GM04503 (cell line): ENCODE results near the gene ZNF385C.
"Not testable (repeated sequence)": the region's sequence is repeated elsewhere in the genome, so short reads cannot be mapped to it uniquely, and the experiment has no call there.

Experiments used
- DNase-seq: peaks from one replicate; pipeline ENCODE4 v3.0.0-alpha.2; 2012; ENCODE audit warnings: low read depth

ZNF385C gene

DNA sequence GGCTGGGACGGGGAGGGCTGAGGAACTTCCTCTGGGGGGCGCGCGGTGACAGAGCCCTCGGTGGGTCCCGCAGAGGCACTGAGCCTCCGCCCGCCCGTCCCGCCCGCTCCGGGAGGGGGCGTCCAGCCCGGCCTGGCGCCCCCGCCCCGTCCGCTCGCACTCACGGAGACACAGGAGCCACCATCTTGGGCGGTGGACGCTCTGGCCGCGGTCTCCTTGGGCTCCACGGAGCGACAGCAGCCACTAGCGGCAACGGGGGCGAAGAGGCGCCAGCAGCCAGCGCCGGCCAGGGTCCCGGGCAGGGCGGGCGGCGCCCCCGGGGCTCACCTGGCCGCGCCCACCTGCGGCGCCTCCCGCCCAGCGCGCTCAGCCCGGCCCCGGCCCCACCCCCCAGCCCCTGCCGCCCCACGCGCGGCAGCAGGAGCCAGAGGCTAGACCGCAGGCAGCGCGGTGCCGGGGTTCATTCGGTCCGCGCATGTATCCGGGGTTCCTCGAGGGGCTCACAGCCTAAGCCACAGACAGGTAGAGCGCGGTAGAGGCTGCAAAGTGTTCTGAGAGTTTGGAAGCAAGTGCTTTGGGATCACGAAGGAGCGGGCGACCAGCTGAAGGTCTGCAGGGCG, 47.8 kb downstream of the ZNF385C start, which contains the start of gene C17orf113:
Gene C17orf113, minus strand, starts transcription at position 209 of the 620 bp plus-strand sequence. CDS start 7,225 bp downstream, outside the sequence.
- DNase-seq, result no peak

GRCh38 chr17:42049834-42050392, 48.4 kb downstream of the ZNF385C start:
- no peak for DNase-seq

- no peak for DNase-seq
Measured at GRCh38 chr17:42047343-42047742, 50.9 kb downstream of the ZNF385C start.

DNA sequence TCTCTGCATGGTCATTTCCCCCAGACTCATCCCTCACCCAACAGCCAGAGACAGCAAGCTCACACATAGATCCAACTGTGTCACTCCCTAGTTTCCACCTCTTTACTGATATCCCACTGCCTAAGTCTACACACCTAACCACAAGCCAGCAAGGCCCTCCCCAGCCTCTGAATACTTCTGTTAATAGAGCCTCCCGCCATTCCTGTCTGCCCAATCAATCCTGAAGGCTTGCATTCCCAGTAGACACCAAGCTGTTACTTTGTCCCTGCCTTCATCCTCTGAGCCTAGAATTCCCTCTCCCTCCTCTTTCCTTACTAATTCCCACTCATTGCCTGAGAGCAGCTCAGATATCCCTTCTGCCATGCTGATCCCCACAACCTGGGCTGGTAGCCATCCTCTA, 52.6 kb downstream of the ZNF385C start:
- DNase-seq, result no peak

DNA sequence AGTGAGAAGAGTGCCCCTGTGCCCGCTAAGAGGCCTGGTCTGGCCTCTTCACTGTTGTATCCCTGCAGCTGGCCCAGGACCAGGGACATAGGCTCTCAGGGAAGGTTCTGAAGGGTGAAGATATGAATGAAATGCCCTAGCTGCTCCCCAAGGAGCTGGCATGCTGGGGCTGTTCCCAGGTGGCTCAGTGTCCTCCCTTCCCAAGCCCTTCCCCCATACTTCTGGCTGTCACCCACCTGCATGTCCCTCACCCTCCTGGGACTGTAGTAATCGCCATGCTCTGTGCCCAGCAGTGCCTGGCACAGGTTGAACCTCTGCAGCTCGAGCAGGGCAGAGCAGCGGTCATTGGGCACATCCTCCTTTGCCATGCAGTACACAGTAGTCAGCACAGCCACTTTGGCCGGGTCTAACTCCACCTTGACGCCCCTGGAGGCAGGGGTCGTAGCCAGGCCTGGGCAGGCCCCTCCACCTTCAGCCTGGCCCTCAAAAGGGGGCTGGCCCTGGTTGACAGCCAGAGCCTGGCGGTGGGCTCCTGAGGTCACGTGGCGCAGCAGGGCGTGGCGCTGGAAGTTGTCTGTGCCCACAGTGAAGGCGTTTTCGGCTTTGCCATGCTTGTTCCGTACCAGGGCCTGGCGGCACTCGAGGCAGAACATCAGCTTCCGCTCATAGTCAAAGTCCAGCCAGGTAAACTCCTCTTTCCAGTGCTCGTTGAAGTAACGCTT, 55.5 kb downstream of the ZNF385C start:
- DNase-seq, result no peak

DNA sequence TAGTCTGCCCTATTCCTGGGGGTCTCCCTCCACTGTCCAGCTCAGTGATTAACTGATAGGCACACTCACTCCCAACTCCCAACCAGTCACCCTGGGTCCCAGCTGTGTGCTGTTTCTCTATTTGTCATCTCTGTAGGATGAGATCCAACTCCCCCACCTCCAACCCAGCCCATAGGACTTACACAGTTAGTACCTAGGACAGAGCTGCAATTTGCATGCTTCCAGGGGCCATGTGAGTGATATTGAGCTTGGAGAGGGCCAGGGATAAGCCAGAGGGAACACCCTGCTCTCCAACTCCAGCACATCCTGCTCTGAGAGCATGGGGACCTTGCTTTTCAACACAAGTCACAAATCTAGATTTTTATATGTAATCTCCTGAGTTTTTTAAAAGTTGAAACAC, 56.7 kb downstream of the ZNF385C start:
- no peak for DNase-seq

- no peak for DNase-seq
Measured at GRCh38 chr17:42040818-42041217, 57.5 kb downstream of the ZNF385C start.

GRCh38 chr17:42039794-42040763, 58.2 kb downstream of the ZNF385C start:
- no peak for DNase-seq

DNA sequence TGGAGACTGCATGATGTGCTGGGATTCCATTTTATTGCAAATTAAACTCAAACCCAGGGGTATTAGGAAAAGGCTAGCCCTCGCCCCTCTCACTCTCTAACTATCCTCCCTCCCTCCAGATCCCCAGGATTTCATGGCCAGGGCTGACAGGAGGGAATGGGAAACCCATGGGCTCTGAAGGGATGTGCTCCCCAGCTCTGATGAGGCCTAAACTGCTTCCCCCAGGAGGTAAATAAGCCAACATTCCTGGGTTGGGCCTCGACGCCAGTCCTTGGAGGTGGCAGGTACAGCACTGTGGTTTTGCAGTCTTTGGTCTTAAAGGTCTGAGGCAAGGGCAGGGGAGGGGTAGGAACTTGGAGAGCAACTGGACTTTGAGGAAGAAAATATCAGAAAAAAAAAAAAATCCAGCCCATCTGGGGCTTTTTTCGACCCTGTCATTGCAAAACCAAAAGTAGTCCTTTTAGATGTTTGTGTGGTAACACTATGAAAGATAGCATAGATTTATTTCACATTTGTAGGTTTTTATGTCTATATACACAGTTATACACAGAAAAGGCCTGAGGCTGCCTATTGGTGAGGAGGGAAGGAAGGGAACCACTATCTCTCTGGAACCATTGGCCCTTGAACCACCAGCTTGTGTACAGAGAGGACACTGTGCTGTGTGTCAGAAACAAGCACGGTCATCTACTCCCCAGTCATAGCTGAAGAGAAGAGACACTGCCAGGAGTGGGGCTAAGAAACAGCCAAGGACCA, 59.9 kb downstream of the ZNF385C start:
- DNase-seq, result no peak

DNA sequence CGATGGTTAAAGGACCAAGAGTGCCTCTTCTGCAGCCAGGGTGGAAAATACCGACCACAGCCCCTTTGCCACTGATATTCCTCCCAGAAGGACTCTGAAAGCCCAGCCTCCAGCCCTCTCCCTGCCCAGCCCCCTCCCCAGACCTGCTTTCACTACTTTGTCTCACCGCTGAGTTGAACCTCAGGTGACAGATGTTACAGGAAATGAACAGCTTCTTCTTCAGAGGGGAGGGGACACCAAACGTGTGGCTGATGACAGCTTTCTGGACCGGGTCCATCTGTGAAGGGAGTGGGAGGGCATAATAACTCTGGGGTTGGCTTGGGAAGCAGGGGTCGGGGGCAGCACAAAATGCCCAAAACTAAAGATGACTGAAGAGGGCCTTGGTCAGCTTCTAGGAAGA, 64.2 kb downstream of the ZNF385C start:
- no peak for DNase-seq

- DNase-seq, result no peak
Measured at GRCh38 chr17:42031584-42031983, 66.7 kb downstream of the ZNF385C start.

GRCh38 chr17:42028791-42029127, 69.5 kb downstream of the ZNF385C start:
- no peak for DNase-seq

GRCh38 chr17:42027961-42028790, 70.1 kb downstream of the ZNF385C start:
- DNase-seq, result no peak

DNA sequence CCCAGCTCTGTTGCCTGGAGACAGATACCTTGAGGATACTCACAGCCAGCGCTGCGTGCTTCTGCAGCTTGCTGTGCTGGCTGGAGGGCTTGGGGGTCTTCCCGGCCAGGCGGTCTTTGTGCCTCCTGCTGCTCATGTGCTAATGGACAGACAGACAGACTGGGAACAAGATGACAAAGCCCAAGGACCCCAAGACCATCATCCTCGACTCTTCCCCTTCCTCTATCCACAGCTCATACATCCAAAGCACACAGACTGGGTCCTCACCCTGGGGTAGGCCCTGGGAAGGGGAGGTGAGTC, 70.7 kb downstream of the ZNF385C start:
- DNase-seq, result no peak

- DNase-seq, result no peak
Measured at GRCh38 chr17:42026857-42027589, 71.2 kb downstream of the ZNF385C start.

DNA sequence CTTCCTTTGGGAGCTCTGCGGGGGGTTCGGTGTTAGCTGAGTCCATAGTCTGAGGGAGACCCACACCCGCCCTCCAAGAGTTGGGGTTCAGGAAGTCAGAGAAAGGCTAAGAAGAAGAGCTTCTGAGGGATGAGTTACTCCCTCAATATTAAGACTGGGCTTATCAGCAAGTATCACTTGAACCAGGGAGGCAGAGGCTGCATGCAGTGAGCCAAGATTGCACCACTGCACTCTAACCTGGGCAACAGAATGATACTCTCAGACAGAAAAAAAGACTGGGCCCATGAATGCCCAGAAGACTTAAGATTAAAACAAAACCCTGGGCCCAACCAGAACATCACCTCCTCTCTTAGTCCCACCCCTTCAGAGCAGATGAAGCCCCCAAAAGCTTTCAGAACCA, 72.3 kb downstream of the ZNF385C start:
- no peak for DNase-seq

DNA sequence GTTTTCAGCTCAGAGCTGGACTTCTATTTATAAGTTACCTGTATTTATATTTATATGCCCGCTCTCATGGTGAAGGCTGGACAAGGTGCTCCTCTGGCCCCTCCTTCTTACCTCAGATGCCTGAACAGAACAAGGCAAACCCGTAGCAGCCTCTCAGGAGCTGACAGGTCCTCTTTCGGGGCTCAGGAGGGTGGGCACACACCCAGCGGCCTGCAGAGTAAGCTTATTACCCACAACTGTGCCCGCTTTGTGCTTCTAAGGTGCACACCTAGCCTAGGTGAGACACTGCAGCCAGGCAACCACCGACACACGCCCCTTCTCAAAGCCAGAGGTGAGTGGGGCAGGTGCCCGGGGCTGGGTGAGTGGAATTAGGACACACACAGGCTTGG, 73.1 kb downstream of the ZNF385C start:
- DNase-seq, result no peak

GRCh38 chr17:42023524-42024349, 74.5 kb downstream of the ZNF385C start:
- DNase-seq, result no peak

- DNase-seq, result not testable (repeated sequence)
Measured at GRCh38 chr17:42020845-42021244, 77.4 kb downstream of the ZNF385C start.
